HL-60 (cell line): ENCODE data around the gene DDIT4L.

ENCODE experiments used
- DNase-seq, 2 experiments: peaks; one replicate each; pipeline ENCODE4 v3.0.0-alpha.2; 2010 to 2020; ENCODE audit warnings: low read depth in 1 of 2, low spot score in 1 of 2
- H3K27ac ChIP-seq: fragments of 250-450 bp; sonication (Bioruptor Pico); replicated peaks from 2 replicates; pipeline ENCODE4 v1.5.1; 2020; ENCODE audit warnings: mild to moderate bottlenecking, moderate library complexity
- H3K27me3 ChIP-seq: fragments of 250-450 bp; sonication (Bioruptor Pico); 2 replicates; pipeline ENCODE4 v1.5.1; 2021; ENCODE audit warnings: mild to moderate bottlenecking, moderate library complexity; ENCODE audit not compliant: insufficient read depth, poor library complexity, severe bottlenecking
- H3K4me3 ChIP-seq: replicated peaks from 2 replicates; pipeline ENCODE4 v1.5.1; 2011; ENCODE audit warnings: mild to moderate bottlenecking, control low read depth, low read length; ENCODE audit not compliant: insufficient read depth
- CTCF ChIP-seq: IDR thresholded peaks from one replicate; pipeline ENCODE4 v1.5.1; 2011; ENCODE audit warnings: low read length, control low read depth, inconsistent platforms; ENCODE audit not compliant: insufficient read depth
- GABPA ChIP-seq: IDR thresholded peaks from 2 replicates; pipeline ENCODE4 v1.6.1; 2012; ENCODE audit warnings: low read depth
- POLR2AphosphoS5 ChIP-seq: IDR thresholded peaks from 2 replicates; pipeline ENCODE4 v1.6.1; 2012; ENCODE audit warnings: low read depth
- REST ChIP-seq: IDR thresholded peaks from 2 replicates; pipeline ENCODE4 v1.6.1; 2012; ENCODE audit warnings: low read depth; ENCODE audit not compliant: insufficient replicate concordance
- SPI1 ChIP-seq: IDR thresholded peaks from 2 replicates; pipeline ENCODE4 v1.6.1; 2012; ENCODE audit warnings: low read depth, mild to moderate bottlenecking, borderline replicate concordance

Gene DDIT4L

GRCh38 chr4:100177126-100177525 lies 13.1 kb downstream of the DDIT4L start:
- no peaks in the 10 kb centered on the region for H3K27me3 ChIP-seq
- H3K4me3 ChIP-seq = no peak overlapping the region
- DNase-seq = no peak
- H3K27ac ChIP-seq = no peak overlapping the region
- TF ChIP-seq SPI1 (no peak), CTCF (no peak), POLR2AphosphoS5 (no peak), GABPA (no peak), REST (no peak)

GRCh38 chr4:100175858-100176257 lies 14.4 kb downstream of the DDIT4L start:
- no peak overlapping the region for H3K4me3 ChIP-seq
- no peak overlapping the region for H3K27ac ChIP-seq
- no peaks in the 10 kb centered on the region for H3K27me3 ChIP-seq
- no peak for DNase-seq
- TF ChIP-seq GABPA = no peak
- no peak for TF ChIP-seq CTCF
- no peak for TF ChIP-seq REST
- TF ChIP-seq POLR2AphosphoS5 = no peak
- no peak for TF ChIP-seq SPI1

GRCh38 chr4:100174985-100175383 lies 15.3 kb downstream of the DDIT4L start:
- Histone ChIP-seq H3K27ac (no peak overlapping the region), H3K27me3 (no peaks in the 10 kb centered on the region), H3K4me3 (no peak overlapping the region)
- no peak for DNase-seq
- TF ChIP-seq SPI1 = no peak
- no peak for TF ChIP-seq GABPA
- TF ChIP-seq CTCF = no peak
- no peak for TF ChIP-seq REST
- TF ChIP-seq POLR2AphosphoS5 = no peak
